Neutrophil (primary cell): Measurements from ENCODE around the gene TCF12.

Source experiments
- H3K27ac ChIP-seq: fragments of 200-600 bp; sonication (generic); 2 replicates; pipeline ENCODE4 v1.5.1; 2016; ENCODE audit warnings: mild to moderate bottlenecking, moderate library complexity
- H3K27me3 ChIP-seq: fragments of 200-600 bp; sonication (generic); 2 replicates; pipeline ENCODE4 v1.6.0; 2016; ENCODE audit warnings: mild to moderate bottlenecking
- H3K36me3 ChIP-seq: fragments of 200-600 bp; sonication (generic); 2 replicates; pipeline ENCODE4 v1.5.1; 2017
- H3K4me1 ChIP-seq, 2 experiments: fragments of 200-600 bp in 1 of 2; sonication (generic) in 1 of 2; 1 replicate in 1 of 2; 2 replicates in 1 of 2; pipeline versions ENCODE4 v1.5.1 to v1.6.1; 2013 to 2016; ENCODE audit warnings: low read depth in 1 of 2, low read length in 1 of 2, mild to moderate bottlenecking in 1 of 2, moderate library complexity in 1 of 2; ENCODE audit not compliant: control insufficient read depth in 1 of 2, insufficient read depth in 1 of 2
- H3K4me3 ChIP-seq, 2 experiments: fragments of 200-600 bp in 1 of 2; sonication (generic) in 1 of 2; 1 replicate in 1 of 2; 2 replicates in 1 of 2; pipeline ENCODE4 v1.5.1; 2013 to 2016; ENCODE audit warnings: low read depth in 1 of 2, low read length in 1 of 2, mild to moderate bottlenecking in 1 of 2, moderate library complexity in 1 of 2
- H3K9me3 ChIP-seq: fragments of 200-600 bp; sonication (generic); 2 replicates; pipeline ENCODE4 v1.5.1; 2016
- CTCF ChIP-seq: fragments of 200-600 bp; sonication (generic); IDR thresholded peaks from 2 replicates; pipeline ENCODE4 v1.5.1; 2016; ENCODE audit warnings: antibody characterized with exemption

The TCF12 gene

GRCh38 chr15:57324590-57324890 is 406.1 kb downstream of the TCF12 start:
- Histone ChIP-seq H3K27me3 (peaks cover 9% of the 10 kb centered on the region), H3K36me3 (no peaks in the 10 kb centered on the region), H3K4me3 (no peak overlapping the region), H3K4me1 (no peaks in the 10 kb centered on the region), H3K27ac (no peak overlapping the region), H3K9me3 (no peaks in the 10 kb centered on the region)
- no peak for TF ChIP-seq CTCF

DNA sequence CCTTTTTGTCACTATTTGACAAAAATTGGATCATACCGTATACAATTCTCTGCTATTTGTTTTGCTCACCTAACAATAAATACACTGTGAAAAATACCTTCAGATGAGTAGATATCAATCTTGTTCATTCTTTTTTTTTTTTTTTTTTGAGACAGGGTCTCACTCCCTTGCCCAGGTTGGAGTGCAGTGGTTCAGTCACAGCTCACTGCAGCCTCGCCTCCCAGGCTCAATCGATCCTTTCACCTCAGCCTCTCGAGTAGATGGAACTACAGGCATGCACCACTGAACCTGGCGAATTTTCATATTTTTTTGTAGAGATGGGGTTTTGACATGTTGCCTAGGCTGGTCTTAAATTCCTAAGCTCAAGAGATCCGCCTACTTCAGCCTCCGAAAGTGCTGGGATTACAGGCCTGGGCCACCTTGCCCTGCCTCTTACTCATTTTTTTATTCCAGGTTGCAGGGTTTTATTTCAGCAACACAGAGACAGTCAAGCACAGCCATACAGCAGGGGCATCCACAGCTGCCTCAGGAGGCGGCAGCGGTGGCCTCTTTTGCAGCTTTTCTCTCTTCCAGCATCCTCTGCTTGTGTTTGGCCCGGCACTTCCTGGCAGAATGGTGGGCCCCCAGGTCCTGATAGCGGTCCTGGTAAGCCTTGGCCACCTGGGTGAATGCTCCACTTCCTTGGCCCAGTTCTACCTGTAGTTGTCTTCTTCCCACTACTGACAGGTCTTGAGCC is 406.7 kb downstream of the TCF12 start:
- Histone ChIP-seq H3K4me1 (no peaks in the 10 kb centered on the region), H3K4me3 (no peak overlapping the region), H3K27ac (no peak overlapping the region), H3K36me3 (no peaks in the 10 kb centered on the region), H3K9me3 (no peaks in the 10 kb centered on the region), H3K27me3 (peaks cover 9% of the 10 kb centered on the region)
- no peak for TF ChIP-seq CTCF

- Histone ChIP-seq H3K27ac (no peak overlapping the region), H3K4me1 (no peaks in the 10 kb centered on the region), H3K27me3 (peaks cover 9% of the 10 kb centered on the region), H3K4me3 (no peak overlapping the region), H3K36me3 (no peaks in the 10 kb centered on the region), H3K9me3 (no peaks in the 10 kb centered on the region)
- no peak for TF ChIP-seq CTCF
Measured at GRCh38 chr15:57326196-57326595, 407.8 kb downstream of the TCF12 start.

DNA sequence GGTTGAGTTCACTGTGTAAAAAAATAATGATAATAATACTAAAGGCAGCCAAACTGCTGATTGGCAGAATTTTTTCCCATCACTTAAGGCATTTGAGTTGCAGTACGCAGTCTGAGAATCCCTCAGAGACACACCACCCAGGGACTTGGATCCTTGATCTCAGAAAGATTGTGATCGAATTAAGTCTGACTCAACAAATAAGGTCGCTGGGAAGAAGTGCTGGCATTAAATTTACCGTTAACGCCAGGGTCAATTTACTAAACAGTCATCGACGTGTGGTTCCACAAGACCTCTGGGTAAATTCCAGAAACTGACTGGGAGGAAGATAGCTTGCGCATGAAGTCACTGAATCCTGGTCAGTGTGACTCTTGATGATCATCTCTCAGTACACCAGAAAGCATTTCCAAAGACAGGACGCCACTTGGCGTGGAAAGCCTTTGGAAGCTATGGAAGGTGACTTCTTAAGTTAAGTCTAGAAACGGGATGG is 409.6 kb downstream of the TCF12 start:
- H3K4me3 ChIP-seq = no peak overlapping the region
- H3K4me1 ChIP-seq = no peaks in the 10 kb centered on the region
- H3K27me3 ChIP-seq = peaks cover 9% of the 10 kb centered on the region
- no peaks in the 10 kb centered on the region for H3K36me3 ChIP-seq
- H3K9me3 ChIP-seq = no peaks in the 10 kb centered on the region
- no peak overlapping the region for H3K27ac ChIP-seq
- TF ChIP-seq CTCF = no peak

GRCh38 chr15:57328479-57328878 is 410.0 kb downstream of the TCF12 start:
- no peak overlapping the region for H3K27ac ChIP-seq
- no peak for TF ChIP-seq CTCF

More at GRCh38 chr15:57328479-57328878, 410.0 kb downstream of the TCF12 start:
- no peaks in the 10 kb centered on the region for H3K4me1 ChIP-seq
- no peaks in the 10 kb centered on the region for H3K9me3 ChIP-seq
- peaks cover 9% of the 10 kb centered on the region for H3K27me3 ChIP-seq
- no peaks in the 10 kb centered on the region for H3K36me3 ChIP-seq
- no peak overlapping the region for H3K4me3 ChIP-seq
